Stimulated activated CD8-positive, alpha-beta memory T cell treated with anti-CD3 and anti-CD28 coated beads, Interleukin-7, amount 100 ng/mL, for 1 hour (primary cell): Measurements from ENCODE around the gene CLMN.

Experiments used
- DNase-seq, 2 donors: peaks; one replicate each; pipeline ENCODE4 v3.0.0-alpha.2; 2020; ENCODE audit warnings: low read depth in 2 of 2

CLMN gene

DNA sequence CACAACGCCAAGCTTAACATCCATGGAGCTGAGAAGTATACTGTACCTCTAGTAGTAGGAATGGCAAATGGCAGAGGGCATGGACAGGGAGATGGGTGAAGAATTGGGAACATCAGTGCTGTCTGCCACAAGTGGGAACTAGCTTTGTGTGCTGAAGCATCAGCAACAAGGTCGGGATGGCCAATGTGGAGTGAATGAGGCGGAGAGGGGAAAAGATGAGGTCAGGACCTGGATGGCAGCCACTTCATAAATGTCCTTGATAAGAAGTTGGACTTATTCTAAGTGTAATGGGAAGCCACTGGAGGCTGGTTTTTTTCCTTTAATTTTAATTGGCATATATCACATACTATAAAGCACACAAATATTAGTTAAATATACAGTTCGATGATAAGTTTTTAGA lies 21.9 kb upstream of the CLMN start:
- DNase-seq: no peak

DNA sequence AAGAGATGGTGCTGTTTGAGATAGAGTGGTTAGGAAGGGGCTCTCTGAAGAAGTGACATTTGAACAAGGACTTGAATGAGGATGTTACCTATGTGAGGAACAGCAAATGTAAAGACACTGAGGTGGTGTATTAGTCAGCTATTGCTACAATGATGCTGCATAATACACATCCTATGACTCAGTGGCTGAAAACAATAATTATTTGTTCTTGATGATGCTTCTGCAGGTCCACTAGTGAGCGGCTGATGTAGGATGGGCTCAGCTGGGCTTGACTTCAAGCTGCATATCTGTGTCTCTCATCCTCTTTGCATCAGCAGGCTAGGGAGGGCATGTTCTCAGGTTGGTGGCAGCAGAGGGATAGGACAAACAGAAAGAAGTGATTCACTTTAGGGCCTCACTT lies 21.4 kb upstream of the CLMN start:
- no peak for DNase-seq

GRCh38 chr14:95340201-95340697 lies 20.5 kb upstream of the CLMN start:
- DNase-seq: no peak

DNA sequence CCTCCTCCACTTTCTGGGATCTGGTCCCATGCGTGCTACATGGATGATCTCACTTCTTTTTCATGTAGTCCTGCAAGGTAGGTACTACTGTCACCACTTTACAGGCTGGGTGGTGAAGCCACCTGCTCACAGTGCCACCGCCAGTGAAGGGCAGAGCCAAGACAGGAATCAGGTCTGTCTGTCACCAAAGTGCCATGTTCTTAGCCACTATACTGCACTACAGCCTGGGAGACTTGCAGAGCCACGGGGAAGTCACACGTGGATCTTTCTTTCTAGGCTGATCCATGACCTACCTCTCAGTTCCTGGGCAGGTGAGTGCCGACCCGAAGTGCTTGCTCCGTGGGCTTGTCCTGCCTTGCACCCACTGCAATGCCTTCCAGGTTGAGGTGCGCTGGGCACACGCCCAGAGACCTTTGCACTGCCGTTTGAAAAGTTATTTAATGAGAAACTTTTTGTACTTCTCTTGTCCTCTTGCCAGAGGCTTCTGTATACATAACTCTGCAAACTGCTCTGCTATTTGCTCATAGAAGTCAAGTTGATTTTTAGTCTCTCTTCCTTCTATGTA lies 19.7 kb upstream of the CLMN start:
- no peak for DNase-seq

GRCh38 chr14:95338436-95338835 lies 18.7 kb upstream of the CLMN start:
- DNase-seq: no peak

DNA sequence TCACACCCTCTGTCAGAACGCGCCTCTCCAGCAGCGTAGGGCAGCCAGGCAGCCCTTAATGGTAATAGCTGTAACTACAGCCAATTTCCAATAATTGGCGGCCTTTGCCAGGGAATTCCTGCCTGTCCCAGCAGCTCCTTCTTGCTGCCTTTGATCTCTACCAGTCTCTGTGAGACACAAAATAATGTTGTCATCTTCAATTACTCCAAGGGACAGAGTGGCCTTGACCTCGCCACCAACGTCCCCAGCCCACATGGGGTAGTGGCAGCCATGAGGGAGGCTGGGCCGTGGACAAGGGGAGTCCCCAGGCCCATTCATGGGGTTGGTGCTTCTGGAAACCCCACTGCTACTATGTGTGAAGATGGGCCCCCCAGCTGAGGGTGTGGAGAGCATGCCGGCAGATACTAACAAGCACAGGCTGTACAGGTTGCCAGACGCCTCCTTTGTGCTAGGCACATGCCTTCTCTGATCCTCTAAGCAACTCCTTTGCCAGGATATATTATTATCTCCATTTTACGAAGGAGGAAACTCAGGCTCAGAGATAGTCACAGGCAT lies 17.4 kb upstream of the CLMN start:
- DNase-seq: no peak

DNA sequence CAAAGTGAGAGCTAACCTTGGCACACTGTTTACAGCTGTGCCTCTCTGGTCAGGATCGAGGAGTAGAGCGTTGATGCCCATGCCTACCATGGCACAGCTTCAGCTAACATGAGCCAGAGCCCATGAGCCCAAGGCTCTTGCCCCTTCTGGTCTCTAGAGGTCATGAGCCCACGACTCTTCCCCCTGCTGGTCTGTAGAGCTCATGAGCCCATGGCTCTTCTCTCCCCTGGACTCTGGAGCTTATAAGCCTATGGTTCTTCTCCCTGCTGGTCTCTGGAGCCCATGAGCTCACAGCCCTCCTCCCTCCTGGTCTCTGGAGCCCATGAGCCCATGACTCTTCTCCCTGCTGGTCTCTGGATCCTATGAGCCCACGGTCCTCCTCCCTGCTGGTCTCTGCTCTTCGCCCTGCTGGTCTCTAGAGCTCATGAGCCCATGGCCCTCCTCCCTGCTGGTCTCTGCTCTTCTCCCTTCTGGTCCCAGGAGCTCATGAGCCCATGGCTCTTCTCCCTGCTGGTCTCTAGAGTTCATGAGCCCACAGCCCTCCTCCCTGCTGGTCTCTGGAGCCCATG lies 16.6 kb upstream of the CLMN start:
- DNase-seq: no peak

GRCh38 chr14:95335071-95335470 lies 15.4 kb upstream of the CLMN start:
- no peak for DNase-seq

DNA sequence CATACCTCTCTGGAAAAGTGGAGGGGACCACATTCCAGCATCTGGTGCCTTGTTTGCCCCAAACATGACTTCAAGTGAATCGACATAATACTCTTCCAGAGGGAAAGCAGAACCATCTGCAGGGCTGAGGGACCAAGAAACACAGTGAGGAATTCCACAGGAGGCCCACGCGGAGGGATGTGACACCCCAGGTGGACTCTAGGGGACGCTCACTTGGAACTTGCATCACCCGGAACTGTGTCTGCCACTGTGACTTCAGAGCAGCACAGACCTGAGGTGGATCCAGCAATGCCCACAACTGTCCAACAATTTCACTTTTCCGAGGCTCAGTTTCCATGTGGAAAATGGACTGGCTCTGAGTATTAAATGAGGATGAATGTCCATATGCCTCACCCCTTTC lies 14.3 kb upstream of the CLMN start:
- no peak for DNase-seq

GRCh38 chr14:95332641-95333040 lies 12.9 kb upstream of the CLMN start:
- no peak for DNase-seq

DNA sequence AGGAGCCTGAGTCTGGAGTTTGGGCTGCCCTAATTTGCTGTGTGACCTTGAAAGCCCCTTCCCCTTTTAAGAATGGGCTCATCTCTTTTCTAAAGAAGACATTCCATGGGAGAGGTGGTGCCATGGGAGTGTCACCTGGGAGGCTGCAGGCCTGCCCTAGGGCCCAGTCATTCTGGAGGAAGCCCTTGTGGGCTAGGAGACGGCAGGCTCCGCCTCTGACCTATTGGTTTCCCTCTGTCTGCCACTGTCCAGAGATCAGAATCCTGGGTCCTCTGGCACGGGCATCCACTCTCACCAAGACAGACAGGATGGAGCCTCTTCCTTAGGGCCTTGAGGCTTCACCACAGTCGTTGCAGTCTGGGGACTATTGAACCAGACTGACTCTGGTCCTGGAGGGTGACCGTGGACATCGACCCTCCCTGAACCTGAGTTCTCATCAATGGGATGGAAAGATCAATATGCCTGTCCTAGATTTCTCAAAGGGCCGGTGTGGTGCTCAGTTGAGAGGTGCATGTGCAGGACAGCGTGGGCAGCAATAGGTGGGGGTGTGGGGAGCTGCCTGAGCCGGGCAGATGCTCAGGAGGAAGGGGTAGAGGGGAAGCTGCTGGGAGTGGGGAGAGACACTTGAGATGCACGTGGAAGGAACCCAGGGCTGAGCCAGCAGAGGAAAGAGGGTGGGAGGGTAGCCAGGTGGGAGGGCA lies 12.2 kb upstream of the CLMN start:
- no peak for DNase-seq

- DNase-seq: no peak
These were observed 11.1 kb upstream of the CLMN start for GRCh38 chr14:95330591-95331370.

- no peak for DNase-seq
These were observed 10.2 kb upstream of the CLMN start for GRCh38 chr14:95329941-95330340.

DNA sequence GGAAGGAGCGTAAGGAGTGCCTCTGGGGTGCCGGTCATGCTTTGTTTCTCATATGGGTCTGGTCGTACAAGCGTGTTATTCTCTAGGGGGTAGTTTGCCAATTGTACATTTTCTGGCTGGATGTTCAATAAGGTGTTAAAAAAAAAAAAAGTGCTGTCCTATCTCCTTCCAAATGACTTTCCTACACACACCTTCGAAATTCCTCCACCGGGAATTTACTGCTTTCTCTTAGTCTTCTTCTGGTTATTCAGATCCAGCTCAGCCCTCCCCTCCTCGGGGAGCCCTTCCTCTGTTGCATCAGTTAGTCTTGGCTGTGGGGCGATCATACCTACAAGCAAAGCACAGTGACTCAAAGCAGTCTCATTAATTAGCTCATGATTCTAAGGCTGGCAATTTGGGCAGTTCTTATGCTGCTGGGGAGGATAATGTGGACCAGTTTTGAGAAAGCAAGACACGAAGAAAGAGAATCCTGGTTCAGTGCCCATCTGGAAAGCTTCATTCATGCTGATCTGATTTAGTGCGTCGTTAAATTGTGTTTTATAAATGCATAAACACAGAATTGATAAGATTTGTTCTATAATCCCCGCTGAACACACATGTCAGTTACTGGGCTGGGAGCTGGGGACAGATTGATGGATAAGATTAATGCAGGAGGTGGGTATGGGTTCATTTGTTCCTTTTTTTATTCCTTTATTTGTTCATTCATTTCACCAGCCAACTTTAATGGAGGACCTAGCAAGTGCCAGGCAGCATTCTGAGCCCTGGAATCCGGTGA lies 9.2 kb upstream of the CLMN start:
- no peak for DNase-seq

DNA sequence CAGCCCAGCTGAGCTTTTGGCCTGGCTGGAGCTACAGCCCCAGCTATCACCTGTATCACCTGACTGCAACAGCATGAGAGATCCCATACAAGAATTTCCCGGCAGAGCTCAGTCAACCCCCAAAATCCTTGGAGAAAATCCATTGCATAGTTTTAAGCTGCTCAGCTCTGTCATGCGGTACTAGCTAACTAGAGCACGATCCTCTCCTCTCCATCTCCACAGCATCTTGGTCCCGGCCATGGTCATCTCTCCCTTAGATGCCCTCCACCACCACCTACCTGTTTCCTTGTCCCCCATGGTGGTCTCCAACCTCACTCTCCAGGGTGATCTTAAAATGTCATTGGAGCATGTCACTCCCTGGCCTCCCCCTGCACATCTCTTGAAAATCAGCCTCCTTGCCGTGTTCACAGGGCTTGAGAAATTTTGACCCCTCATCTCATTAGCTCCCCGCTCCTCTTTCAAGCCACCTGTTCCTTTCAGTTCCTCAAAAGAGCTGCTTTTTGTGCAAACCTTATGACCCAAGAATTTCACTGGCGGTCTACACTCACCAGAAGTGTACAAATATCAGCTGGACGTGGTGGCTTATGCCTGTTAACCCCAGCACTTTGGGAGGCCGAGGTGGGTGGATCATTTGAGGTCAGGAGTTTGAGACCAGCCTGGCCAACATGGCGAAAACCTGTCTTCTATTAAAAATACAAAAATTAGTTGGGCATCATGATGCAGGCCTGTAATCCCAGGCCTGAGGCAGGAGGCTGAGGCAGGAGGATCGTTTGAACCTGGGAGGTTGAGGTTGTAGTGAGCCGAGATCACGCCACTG lies 8.1 kb upstream of the CLMN start:
- DNase-seq: no peak

DNA sequence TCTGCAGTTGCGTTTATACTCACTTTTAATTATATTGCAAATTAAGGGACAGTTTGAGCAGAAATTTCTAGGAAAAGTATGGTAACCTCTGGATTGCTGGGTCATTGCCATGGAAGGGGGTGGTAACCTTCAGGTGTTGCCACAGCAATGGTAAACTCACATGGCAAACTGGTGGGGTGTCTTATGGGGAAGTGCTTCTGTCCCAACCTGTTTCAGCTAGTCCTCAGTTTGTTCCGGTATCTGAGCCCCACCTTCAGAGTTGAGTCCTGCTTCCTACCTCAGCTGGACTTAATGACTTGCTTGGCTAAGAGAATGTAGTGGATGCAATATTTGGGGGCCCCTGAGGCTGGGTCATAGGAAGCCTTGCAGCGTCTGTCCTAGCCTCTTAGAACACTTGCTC lies 7.3 kb upstream of the CLMN start:
- DNase-seq: no peak

GRCh38 chr14:95323917-95324316 lies 4.2 kb upstream of the CLMN start:
- no peak for DNase-seq

DNA sequence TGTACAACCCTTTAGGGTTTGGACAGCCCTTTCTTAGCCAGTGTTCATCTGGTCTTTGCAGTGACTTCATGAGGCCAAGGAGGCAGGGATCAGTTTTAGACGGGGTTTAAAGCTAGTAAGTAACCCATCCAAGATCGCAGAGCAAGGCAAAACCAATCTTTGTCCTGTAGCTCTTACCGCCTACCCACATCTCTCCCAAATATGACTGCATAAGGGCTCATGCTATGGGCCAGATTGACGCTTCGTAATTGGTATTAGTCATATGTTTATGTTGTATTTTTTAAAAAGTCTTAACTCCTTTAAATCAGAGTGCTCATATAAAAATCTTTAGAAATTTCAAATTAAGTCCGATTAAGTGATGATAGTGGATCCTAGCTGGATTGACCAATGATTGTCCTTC lies 3.7 kb upstream of the CLMN start:
- no peak for DNase-seq

DNA sequence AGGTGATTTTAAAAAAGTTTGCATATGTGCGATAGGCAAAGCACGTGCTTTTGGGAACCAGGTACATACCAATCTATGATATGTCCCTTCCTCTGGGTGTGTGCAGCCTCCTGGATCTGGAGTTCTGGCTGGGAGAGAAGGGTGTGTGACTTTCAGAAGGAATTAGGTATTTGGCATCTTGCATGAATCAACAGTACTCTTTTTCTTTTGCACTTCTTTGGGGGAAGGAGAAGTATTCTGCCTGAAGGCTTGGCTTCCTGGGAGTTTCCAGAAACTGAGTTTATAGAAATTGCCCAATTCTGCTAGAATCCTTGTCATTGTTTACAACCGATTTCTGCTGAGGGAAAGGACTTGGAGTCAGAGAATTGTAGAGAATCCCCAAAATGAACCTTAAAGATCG lies 2.9 kb upstream of the CLMN start:
- DNase-seq: no peak

- no peak for DNase-seq
These were observed 2.2 kb upstream of the CLMN start for GRCh38 chr14:95321693-95322455.
